OCI-LY1 (cell line): ENCODE results near the gene MED22.

Experiments used
- CTCF ChIP-seq: fragments of 200-600 bp; sonication (generic), shearing (Covaris generic); IDR thresholded peaks from 2 replicates; pipeline ENCODE4 v1.5.1; 2017; ENCODE audit warnings: mild to moderate bottlenecking, antibody characterized with exemption, low read length, moderate library complexity, mixed read lengths
- EZH2 ChIP-seq: fragments of 200-600 bp; sonication (generic), shearing (Covaris generic); IDR thresholded peaks from 2 replicates; pipeline ENCODE4 v1.8.0; 2017; ENCODE audit warnings: borderline replicate concordance, mixed run types, mild to moderate bottlenecking, antibody characterized with exemption, low read length, moderate library complexity, mixed read lengths

- TF ChIP-seq CTCF: no peak
- no peak for TF ChIP-seq EZH2
Measured at GRCh38 chr9:133382507-133383141, 34.7 kb upstream of the MED22 start.
